C4-2B (cell line): Measurements from ENCODE around the gene TAF1B.

Source experiments
- H3K27ac ChIP-seq: fragments of 450-650 bp; 2 replicates; pipeline ENCODE4 v1.5.1; 2017
- ZFX ChIP-seq: fragments of 450-650 bp; IDR thresholded peaks from 2 replicates; pipeline ENCODE4 v1.6.1; 2017
- TF ChIP-seq, protein P1 (sequence below): fragments of 450-650 bp; conservative IDR thresholded peaks from 2 replicates; pipeline ENCODE4 v1.5.1; 2017; ENCODE audit warnings: mild to moderate bottlenecking

TAF1B gene

DNA sequence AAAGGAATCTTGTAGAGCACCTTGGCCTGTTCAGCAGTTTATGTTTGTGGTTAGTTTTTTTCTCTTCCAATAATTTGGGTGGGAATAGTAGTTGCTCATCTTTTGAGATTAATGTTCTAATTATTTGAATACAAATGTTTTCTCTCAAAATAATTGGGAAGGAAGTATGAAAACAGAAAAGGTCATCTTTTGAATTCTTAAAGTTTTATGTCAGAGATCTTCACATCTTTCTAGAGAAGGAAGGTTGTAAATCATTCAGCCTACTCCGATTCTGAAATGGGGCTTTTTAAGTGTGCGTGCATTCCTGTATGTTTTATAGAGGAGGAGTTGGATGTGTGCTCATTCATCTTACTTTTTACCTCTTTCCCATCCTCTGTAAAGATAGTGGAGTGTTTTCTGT lies 137.2 kb downstream of the TAF1B start:
- TF ChIP-seq, protein P1, sequence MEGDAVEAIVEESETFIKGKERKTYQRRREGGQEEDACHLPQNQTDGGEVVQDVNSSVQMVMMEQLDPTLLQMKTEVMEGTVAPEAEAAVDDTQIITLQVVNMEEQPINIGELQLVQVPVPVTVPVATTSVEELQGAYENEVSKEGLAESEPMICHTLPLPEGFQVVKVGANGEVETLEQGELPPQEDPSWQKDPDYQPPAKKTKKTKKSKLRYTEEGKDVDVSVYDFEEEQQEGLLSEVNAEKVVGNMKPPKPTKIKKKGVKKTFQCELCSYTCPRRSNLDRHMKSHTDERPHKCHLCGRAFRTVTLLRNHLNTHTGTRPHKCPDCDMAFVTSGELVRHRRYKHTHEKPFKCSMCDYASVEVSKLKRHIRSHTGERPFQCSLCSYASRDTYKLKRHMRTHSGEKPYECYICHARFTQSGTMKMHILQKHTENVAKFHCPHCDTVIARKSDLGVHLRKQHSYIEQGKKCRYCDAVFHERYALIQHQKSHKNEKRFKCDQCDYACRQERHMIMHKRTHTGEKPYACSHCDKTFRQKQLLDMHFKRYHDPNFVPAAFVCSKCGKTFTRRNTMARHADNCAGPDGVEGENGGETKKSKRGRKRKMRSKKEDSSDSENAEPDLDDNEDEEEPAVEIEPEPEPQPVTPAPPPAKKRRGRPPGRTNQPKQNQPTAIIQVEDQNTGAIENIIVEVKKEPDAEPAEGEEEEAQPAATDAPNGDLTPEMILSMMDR = no peak
- no peak for TF ChIP-seq ZFX
- no peak overlapping the region for H3K27ac ChIP-seq

DNA sequence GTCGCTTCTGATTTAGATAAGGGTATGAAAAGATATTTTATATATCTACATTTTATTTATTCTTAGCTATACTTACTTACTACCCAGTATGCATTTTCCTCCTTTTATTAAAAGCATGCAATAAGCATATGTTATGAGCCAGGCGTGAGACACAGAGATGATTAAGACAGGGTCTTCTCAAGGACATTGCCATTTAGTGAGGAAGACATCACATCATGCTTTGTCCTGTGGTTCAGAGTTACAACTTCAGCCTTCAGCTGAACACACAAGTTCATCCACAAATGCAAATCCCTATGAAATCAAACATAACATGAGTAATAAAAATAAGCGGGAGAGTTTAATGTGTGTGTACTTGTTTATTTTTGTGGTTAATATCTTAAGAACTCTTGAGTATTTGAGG lies 138.4 kb downstream of the TAF1B start:
- no peak overlapping the region for H3K27ac ChIP-seq
- no peak for TF ChIP-seq ZFX

DNA sequence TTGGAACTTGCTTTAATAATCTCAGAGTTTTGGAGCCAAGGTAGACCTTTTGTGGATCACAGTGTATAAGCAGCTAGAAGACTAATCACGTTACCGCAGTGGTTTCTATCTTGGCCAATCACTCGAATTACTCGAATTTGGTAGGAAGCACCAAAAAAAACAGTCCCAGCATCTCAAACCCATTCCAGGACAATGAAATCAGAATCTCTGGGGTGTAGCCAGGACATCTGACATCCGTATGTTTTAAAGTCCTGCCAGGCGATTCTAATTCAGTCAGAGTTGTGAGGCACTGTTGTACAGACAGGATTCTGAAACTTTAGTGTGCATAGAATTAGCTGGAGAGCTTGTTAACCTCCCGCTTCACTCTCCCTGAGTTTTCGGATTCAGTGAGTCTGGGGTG lies 139.0 kb downstream of the TAF1B start:
- no peak overlapping the region for H3K27ac ChIP-seq
- TF ChIP-seq ZFX = no peak

DNA sequence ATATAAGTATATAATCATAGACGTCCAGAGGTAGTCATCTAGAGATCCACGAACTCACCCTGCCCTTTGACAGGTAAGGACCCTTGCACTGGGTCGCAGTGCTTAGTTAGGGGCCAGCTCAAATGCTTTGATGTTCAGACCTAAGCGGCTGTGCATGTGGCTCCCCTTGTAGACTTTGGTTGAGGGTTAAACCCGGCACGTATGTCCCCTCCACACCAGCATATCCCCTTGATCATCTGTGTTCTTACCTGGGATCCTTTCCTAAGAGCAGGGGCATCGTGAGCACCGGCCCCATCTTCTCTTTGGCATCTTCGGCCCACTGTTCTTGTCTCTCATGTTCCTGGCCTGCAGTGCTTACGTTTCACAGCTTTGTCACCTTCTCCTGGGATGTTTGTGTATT lies 139.6 kb downstream of the TAF1B start:
- TF ChIP-seq ZFX = no peak
- TF ChIP-seq, protein P1 = no peak
- H3K27ac ChIP-seq = no peak overlapping the region

DNA sequence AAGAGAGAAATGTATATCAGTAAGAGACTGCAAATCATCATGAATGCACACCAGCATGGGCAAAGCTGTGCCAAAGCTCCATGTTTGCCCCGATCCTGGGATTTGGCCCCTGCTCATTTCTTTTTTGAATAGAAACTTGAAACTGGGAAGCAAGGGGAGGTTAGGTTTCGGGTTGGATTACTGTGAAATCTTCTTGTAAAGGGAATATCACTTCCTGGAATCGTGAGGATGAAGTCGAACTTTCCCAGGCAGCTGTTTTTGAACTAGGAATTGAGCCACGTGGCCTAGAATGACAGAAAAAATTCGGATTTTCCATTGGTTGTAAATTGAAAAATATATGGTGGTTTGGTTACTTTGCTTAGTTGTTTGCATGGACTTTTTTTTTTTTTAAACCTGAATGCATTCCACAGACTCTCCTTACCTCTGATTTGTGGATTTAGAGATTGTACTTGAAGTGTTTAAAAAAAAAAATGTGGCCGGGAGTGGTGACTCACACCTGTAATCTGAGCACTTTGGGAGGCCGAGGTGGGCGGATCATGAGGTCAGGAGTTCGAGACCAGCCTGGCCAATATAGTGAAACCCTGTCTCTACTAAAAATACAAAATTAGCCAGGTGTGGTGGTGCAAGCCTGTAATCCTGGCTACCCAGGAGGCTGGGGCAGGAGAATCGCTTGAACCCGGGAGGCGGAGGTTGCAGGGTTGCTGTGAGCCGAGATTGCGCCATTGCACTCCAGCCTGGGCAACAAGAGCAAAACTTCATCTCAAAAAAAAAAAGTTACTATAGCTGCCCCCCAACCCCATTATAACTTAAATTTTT lies 140.3 kb downstream of the TAF1B start:
- TF ChIP-seq ZFX = no peak
- H3K27ac ChIP-seq = no peak overlapping the region
